GOT3 (cell line): ENCODE results near the gene NAP1L1.
"Not testable (repeated sequence)": the region's sequence is repeated elsewhere in the genome, so short reads cannot be mapped to it uniquely, and the experiment has no call there.

Experiments used
- DNase-seq: peaks from one replicate; lab custom pipeline; 2025; ENCODE audit warnings: mixed read lengths; lab: John Stamatoyannopoulos, UW

NAP1L1 gene

DNA sequence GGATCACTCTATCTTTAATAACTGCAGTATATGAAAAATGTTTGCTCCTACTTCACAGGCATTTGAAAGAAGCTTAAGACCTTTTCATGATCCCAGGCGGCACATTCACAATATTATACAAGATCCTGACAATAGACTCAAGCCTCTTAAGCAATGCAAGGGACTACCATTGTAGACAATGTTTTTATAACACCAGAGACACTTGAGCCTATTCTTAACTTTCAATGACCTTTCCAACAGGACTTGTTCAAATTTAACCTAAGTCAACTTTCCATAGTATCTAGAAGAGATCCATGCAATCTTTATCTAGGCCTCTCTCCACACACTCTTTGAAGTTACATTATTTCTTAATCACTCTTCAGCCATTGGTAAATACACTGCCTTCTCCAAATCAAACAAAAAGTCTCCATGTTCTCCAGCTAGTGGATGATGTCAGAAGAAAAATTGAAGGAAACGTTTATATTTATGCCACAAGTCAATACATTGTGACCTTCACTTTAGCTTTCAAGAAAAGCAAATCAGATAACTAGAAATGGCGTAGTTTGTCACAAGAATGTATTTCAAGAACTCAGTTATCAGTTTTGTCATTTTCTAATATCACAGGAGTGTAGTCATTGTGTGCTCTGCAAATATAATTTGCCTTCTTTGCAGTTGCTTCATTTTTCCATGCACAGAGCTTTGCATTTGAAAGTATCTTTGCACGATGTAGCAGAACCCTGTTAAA is 94.1 kb downstream of the NAP1L1 start:
- no peak for DNase-seq

DNA sequence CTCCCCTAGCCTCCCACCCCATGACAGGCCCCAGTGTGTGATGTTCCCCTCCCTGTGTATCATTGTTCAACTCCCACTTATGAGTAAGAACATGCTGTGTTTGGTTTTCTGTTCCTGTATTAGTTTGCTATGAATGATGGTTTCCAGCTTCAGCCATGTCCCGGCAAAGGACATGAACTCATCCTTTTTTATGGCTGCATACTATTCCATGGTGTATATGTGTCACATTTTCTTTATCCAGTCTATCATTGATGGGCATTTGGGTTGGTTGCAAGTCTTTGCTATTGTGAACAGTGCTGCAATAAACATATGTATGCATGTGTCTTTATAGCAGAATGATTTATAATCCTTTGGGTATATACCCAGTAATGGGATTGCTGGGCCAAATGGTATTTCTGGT is 96.8 kb downstream of the NAP1L1 start:
- DNase-seq, result not testable (repeated sequence)
